Activated naive CD8-positive, alpha-beta T cell treated with anti-CD3 and anti-CD28 coated beads, Interleukin-2, amount 50 U/mL, for 24 hours (primary cell): ENCODE data around the gene CCND2.

Experiments used
- ATAC-seq: fragments of 150-1000 bp; cut with Tn5 transposase; one replicate; pipeline ENCODE4 v1.10.0; 2021
- DNase-seq: peaks from one replicate; pipeline ENCODE4 v3.0.0; 2021
- H3K27ac Mint-ChIP-seq: one replicate; pipeline ENCODE4 v1.8.0; 2021; ENCODE audit warnings: mild to moderate bottlenecking, mixed read lengths
- H3K27me3 Mint-ChIP-seq: one replicate; pipeline ENCODE4 v1.8.0; 2021; ENCODE audit warnings: mixed read lengths
- H3K36me3 Mint-ChIP-seq: one replicate; pipeline ENCODE4 v1.8.0; 2021; ENCODE audit warnings: low read depth, mixed read lengths
- H3K4me1 Mint-ChIP-seq: one replicate; pipeline ENCODE4 v1.8.0; 2021; ENCODE audit warnings: mixed read lengths
- H3K4me3 Mint-ChIP-seq: one replicate; pipeline ENCODE4 v1.8.0; 2021; ENCODE audit warnings: mild to moderate bottlenecking, moderate library complexity, mixed read lengths
- H3K9me3 Mint-ChIP-seq: one replicate; pipeline ENCODE4 v1.8.0; 2021; ENCODE audit warnings: mixed read lengths

CCND2 gene

GRCh38 chr12:4268329-4269181 is 5.0 kb upstream of the CCND2 start:
- Mint-ChIP-seq H3K27me3 (no peaks in the 10 kb centered on the region), H3K9me3 (no peaks in the 10 kb centered on the region), H3K27ac (peak overlapping the region; percentile 100), H3K4me3 (peak overlapping the region; percentile 89), H3K4me1 (peaks cover 33% of the 10 kb centered on the region), H3K36me3 (peaks cover 2% of the 10 kb centered on the region)
- no peak for DNase-seq
- ATAC-seq, result no peak

GRCh38 chr12:4269279-4269991 is 4.1 kb upstream of the CCND2 start:
- Mint-ChIP-seq H3K27ac (peak overlapping the region; percentile 100), H3K9me3 (no peaks in the 10 kb centered on the region), H3K4me3 (peak overlapping the region; percentile 89), H3K4me1 (peaks cover 33% of the 10 kb centered on the region), H3K36me3 (peaks cover 2% of the 10 kb centered on the region), H3K27me3 (no peaks in the 10 kb centered on the region)
- ATAC-seq, result peak; percentile 20
- peak; percentile 97 for DNase-seq

- H3K4me1 Mint-ChIP-seq, result peaks cover 33% of the 10 kb centered on the region
- peaks cover 7% of the 10 kb centered on the region for H3K36me3 Mint-ChIP-seq
- ATAC-seq (no peak), DNase-seq (peak; percentile 68)
- H3K27me3 Mint-ChIP-seq, result no peaks in the 10 kb centered on the region
- no peaks in the 10 kb centered on the region for H3K9me3 Mint-ChIP-seq
- peak overlapping the region; percentile 89 for H3K4me3 Mint-ChIP-seq
- peak overlapping the region; percentile 100 for H3K27ac Mint-ChIP-seq
These were observed 3.3 kb upstream of the CCND2 start for GRCh38 chr12:4270016-4270830.

- Mint-ChIP-seq H3K27ac (peak overlapping the region; percentile 100), H3K4me1 (peaks cover 34% of the 10 kb centered on the region), H3K4me3 (peak overlapping the region; percentile 89), H3K27me3 (no peaks in the 10 kb centered on the region), H3K36me3 (peaks cover 15% of the 10 kb centered on the region), H3K9me3 (no peaks in the 10 kb centered on the region)
- ATAC-seq (no peak), DNase-seq (peak; percentile 68)
These were observed 2.5 kb upstream of the CCND2 start for GRCh38 chr12:4270831-4271716.

- Mint-ChIP-seq H3K27ac (peak overlapping the region; percentile 100), H3K4me1 (peaks cover 36% of the 10 kb centered on the region), H3K36me3 (peaks cover 23% of the 10 kb centered on the region), H3K27me3 (no peaks in the 10 kb centered on the region), H3K9me3 (no peaks in the 10 kb centered on the region), H3K4me3 (peak overlapping the region; percentile 89)
- DNase-seq, result peak; percentile 83
- ATAC-seq, result peak; percentile 47
These were observed 1.7 kb upstream of the CCND2 start for GRCh38 chr12:4271717-4272423.

- peaks cover 30% of the 10 kb centered on the region for H3K36me3 Mint-ChIP-seq
- peak; percentile 83 for DNase-seq
- no peaks in the 10 kb centered on the region for H3K9me3 Mint-ChIP-seq
- peak overlapping the region; percentile 89 for H3K4me3 Mint-ChIP-seq
- H3K4me1 Mint-ChIP-seq, result peaks cover 38% of the 10 kb centered on the region
- no peaks in the 10 kb centered on the region for H3K27me3 Mint-ChIP-seq
- H3K27ac Mint-ChIP-seq, result peak overlapping the region; percentile 100
- peak; percentile 2 for ATAC-seq
These were observed 914 bp upstream of the CCND2 start for GRCh38 chr12:4272424-4273272.

- DNase-seq, result no peak
- Mint-ChIP-seq H3K36me3 (peaks cover 37% of the 10 kb centered on the region), H3K4me1 (peaks cover 38% of the 10 kb centered on the region), H3K27me3 (no peaks in the 10 kb centered on the region), H3K27ac (peak overlapping the region; percentile 100), H3K4me3 (peak overlapping the region; percentile 89), H3K9me3 (no peaks in the 10 kb centered on the region)
- peak; percentile 0 for ATAC-seq
These were observed 300 bp upstream of the CCND2 start for GRCh38 chr12:4273273-4273651.

- no peaks in the 10 kb centered on the region for H3K9me3 Mint-ChIP-seq
- peaks cover 44% of the 10 kb centered on the region for H3K4me1 Mint-ChIP-seq
- H3K4me3 Mint-ChIP-seq, result peak overlapping the region; percentile 89
These were observed 944 bp downstream of the CCND2 start for GRCh38 chr12:4274396-4275015.

GRCh38 chr12:4275016-4275869 is 1.7 kb downstream of the CCND2 start:
- Mint-ChIP-seq H3K27ac (peak overlapping the region; percentile 100), H3K36me3 (peaks cover 55% of the 10 kb centered on the region), H3K27me3 (no peaks in the 10 kb centered on the region), H3K9me3 (no peaks in the 10 kb centered on the region), H3K4me1 (peaks cover 51% of the 10 kb centered on the region), H3K4me3 (peak overlapping the region; percentile 89)
- ATAC-seq, result no peak
- no peak for DNase-seq

More at GRCh38 chr12:4274396-4275015, 944 bp downstream of the CCND2 start:
- Mint-ChIP-seq H3K27me3 (no peaks in the 10 kb centered on the region), H3K36me3 (peaks cover 49% of the 10 kb centered on the region), H3K27ac (peak overlapping the region; percentile 100)
- DNase-seq (no peak), ATAC-seq (no peak)

GRCh38 chr12:4275870-4276301 is 2.3 kb downstream of the CCND2 start:
- Mint-ChIP-seq H3K27ac (peak overlapping the region; percentile 100), H3K4me1 (peaks cover 55% of the 10 kb centered on the region)
- DNase-seq, result no peak

GRCh38 chr12:4276524-4277204 is 3.1 kb downstream of the CCND2 start:
- Mint-ChIP-seq H3K27me3 (no peaks in the 10 kb centered on the region), H3K4me3 (peak overlapping the region; percentile 89), H3K27ac (peak overlapping the region; percentile 100), H3K4me1 (peaks cover 61% of the 10 kb centered on the region), H3K9me3 (no peaks in the 10 kb centered on the region), H3K36me3 (peaks cover 67% of the 10 kb centered on the region)
- DNase-seq (peak; percentile 87), ATAC-seq (peak; percentile 39)

More at GRCh38 chr12:4275870-4276301, 2.3 kb downstream of the CCND2 start:
- H3K9me3 Mint-ChIP-seq, result no peaks in the 10 kb centered on the region
- ATAC-seq, result no peak
- H3K4me3 Mint-ChIP-seq, result peak overlapping the region; percentile 89
- peaks cover 60% of the 10 kb centered on the region for H3K36me3 Mint-ChIP-seq
- no peaks in the 10 kb centered on the region for H3K27me3 Mint-ChIP-seq
